ENCODE data around the gene MITF.

Gene MITF

GRCh38 chr3:69833591-69833990 lies 94.3 kb downstream of the MITF start:
- no peak for DNase-seq (ENCODE audit: insufficient read length, low spot score)
- no peak for TF ChIP-seq POLR2A (IDR thresholded peaks at IDR 0.05; ENCODE audit: low read depth, low read length)
- no peak for FAIRE-seq

- no peak for FAIRE-seq
Measured at GRCh38 chr3:69838217-69838616, 99.0 kb downstream of the MITF start.

GRCh38 chr3:69838696-69839515 lies 99.6 kb downstream of the MITF start:
- DNase-seq (ENCODE audit: insufficient read length, low spot score) (no peak), FAIRE-seq (no peak)
- no peak for TF ChIP-seq POLR2A (IDR thresholded peaks at IDR 0.05; ENCODE audit: low read depth, low read length)

More at GRCh38 chr3:69838217-69838616, 99.0 kb downstream of the MITF start:
- TF ChIP-seq POLR2A (IDR thresholded peaks at IDR 0.05; ENCODE audit: low read depth, low read length): no peak
- no peak for DNase-seq (ENCODE audit: insufficient read length, low spot score)

GRCh38 chr3:69842351-69842750 lies 103.1 kb downstream of the MITF start:
- FAIRE-seq: no peak
- TF ChIP-seq POLR2A (IDR thresholded peaks at IDR 0.05; ENCODE audit: low read depth, low read length): no peak
- no peak for DNase-seq (ENCODE audit: insufficient read length, low spot score)

GRCh38 chr3:69842789-69843188 lies 103.5 kb downstream of the MITF start:
- no peak for TF ChIP-seq POLR2A (IDR thresholded peaks at IDR 0.05; ENCODE audit: low read depth, low read length)
- FAIRE-seq (no peak), DNase-seq (ENCODE audit: insufficient read length, low spot score) (no peak)

- DNase-seq (ENCODE audit: insufficient read length, low spot score) (no peak), FAIRE-seq (no peak)
- TF ChIP-seq POLR2A (IDR thresholded peaks at IDR 0.05; ENCODE audit: low read depth, low read length): no peak
Measured at GRCh38 chr3:69844706-69845105, 105.4 kb downstream of the MITF start.

GRCh38 chr3:69847303-69847702 lies 108.0 kb downstream of the MITF start:
- FAIRE-seq (no peak), DNase-seq (ENCODE audit: insufficient read length, low spot score) (no peak)

GRCh38 chr3:69848113-69848512 lies 108.8 kb downstream of the MITF start:
- no peak for TF ChIP-seq POLR2A (IDR thresholded peaks at IDR 0.05; ENCODE audit: low read depth, low read length)
- FAIRE-seq (no peak), DNase-seq (ENCODE audit: insufficient read length, low spot score) (no peak)

More at GRCh38 chr3:69847303-69847702, 108.0 kb downstream of the MITF start:
- no peak for TF ChIP-seq POLR2A (IDR thresholded peaks at IDR 0.05; ENCODE audit: low read depth, low read length)

- DNase-seq (ENCODE audit: insufficient read length, low spot score): no peak
- no peak for FAIRE-seq
Measured at GRCh38 chr3:69850849-69851248, 111.6 kb downstream of the MITF start.

GRCh38 chr3:69853027-69853426 lies 113.8 kb downstream of the MITF start:
- no peak for DNase-seq (ENCODE audit: insufficient read length, low spot score)
- no peak for TF ChIP-seq POLR2A (IDR thresholded peaks at IDR 0.05; ENCODE audit: low read depth, low read length)
- FAIRE-seq: no peak

More at GRCh38 chr3:69850849-69851248, 111.6 kb downstream of the MITF start:
- no peak for TF ChIP-seq POLR2A (IDR thresholded peaks at IDR 0.05; ENCODE audit: low read depth, low read length)

GRCh38 chr3:69855436-69856162 lies 116.3 kb downstream of the MITF start:
- no peak for TF ChIP-seq POLR2A (IDR thresholded peaks at IDR 0.05; ENCODE audit: low read depth, low read length)
- peak; percentile 20 for FAIRE-seq
- DNase-seq (ENCODE audit: insufficient read length, low spot score): no peak

- TF ChIP-seq POLR2A (IDR thresholded peaks at IDR 0.05; ENCODE audit: low read depth, low read length): no peak
- no peak for DNase-seq (ENCODE audit: insufficient read length, low spot score)
Measured at GRCh38 chr3:69856965-69857705, 117.9 kb downstream of the MITF start.

GRCh38 chr3:69861556-69861955 lies 122.3 kb downstream of the MITF start:
- TF ChIP-seq POLR2A (IDR thresholded peaks at IDR 0.05; ENCODE audit: low read depth, low read length): no peak
- DNase-seq (ENCODE audit: insufficient read length, low spot score) (no peak), FAIRE-seq (no peak)

More at GRCh38 chr3:69856965-69857705, 117.9 kb downstream of the MITF start:
- peak; percentile 20 for FAIRE-seq

GRCh38 chr3:69864141-69864540 lies 124.9 kb downstream of the MITF start:
- DNase-seq (ENCODE audit: insufficient read length, low spot score) (no peak), FAIRE-seq (no peak)
- no peak for TF ChIP-seq POLR2A (IDR thresholded peaks at IDR 0.05; ENCODE audit: low read depth, low read length)
